HG02970 (cell line): ENCODE measurements around the gene BMPER.

Source experiments
- ATAC-seq: cut with Tn5 transposase; IDR thresholded peaks from one replicate; pipeline ENCODE4 v1.9.1; 2021; ENCODE audit warnings: mild to moderate bottlenecking, moderate library complexity, moderate number of reproducible peaks; ENCODE audit not compliant: unreplicated experiment, low FRiP score

The BMPER gene

GRCh38 chr7:33919449-33919848 lies 14.1 kb downstream of the BMPER start:
- no peak for ATAC-seq

GRCh38 chr7:33921216-33921938 lies 16.0 kb downstream of the BMPER start:
- no peak for ATAC-seq

DNA sequence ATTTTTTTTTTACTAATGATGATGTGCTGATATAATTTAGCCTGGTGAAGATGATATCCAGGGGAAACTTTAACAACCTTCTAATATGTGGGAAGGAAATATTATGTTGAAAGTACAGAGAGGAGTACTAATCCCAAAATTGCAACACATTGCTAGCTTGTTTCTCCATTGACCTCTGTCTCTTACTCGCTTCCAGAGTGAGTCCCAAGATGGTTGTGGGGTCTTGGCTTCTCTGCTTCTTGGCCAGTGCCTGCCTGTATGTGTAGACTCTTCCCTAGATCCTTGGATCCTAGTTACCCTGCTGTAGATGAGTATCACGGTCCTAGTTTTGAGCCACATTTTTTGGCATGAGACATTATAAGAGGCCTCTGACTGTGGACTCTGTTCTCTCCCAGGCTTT lies 17.5 kb downstream of the BMPER start:
- no peak for ATAC-seq

DNA sequence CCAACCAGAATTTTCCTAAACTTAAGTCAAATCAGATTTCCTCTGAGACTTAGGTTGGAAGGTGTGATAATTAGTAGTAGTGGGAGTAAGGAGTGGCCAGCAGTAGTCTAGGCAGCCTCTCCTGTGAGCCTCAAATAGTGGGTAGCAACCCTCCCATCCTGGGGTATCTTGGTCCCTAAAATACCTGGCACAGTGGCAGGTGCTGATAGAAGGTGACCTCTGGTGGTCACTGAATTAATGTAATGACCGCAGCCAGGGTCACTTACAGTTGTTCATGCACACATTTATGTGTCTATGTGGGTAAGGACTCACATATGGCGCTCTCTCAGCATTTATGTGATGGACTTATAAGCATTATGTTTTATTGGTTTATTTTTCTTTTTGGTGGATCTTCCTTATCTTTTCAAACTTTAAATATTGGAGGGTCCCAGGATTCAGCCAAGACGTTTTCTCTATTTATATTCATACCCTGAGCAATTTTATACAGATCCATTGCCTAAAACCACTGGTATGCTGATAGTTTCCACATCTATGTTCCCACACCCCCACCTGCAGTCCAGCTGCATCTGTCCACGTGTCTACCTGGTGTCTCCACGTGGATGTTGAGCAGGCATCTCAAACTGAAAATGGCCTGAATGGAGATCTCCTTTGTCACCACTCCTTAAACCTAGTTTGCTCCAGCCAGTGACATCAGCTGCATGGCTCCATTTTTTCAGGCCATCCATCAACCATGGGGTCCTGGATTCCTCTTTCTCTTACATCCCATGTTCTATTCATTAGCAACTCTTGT lies 18.3 kb downstream of the BMPER start:
- ATAC-seq = no peak

- ATAC-seq = no peak
Observed at GRCh38 chr7:33926535-33926934, 21.2 kb downstream of the BMPER start.

GRCh38 chr7:33928986-33929385 lies 23.6 kb downstream of the BMPER start:
- no peak for ATAC-seq

- no peak for ATAC-seq
Observed at GRCh38 chr7:33932221-33932620, 26.9 kb downstream of the BMPER start.

GRCh38 chr7:33932832-33933468 lies 27.6 kb downstream of the BMPER start:
- ATAC-seq = peak; percentile 78

GRCh38 chr7:33933611-33934281 lies 28.4 kb downstream of the BMPER start:
- no peak for ATAC-seq

DNA sequence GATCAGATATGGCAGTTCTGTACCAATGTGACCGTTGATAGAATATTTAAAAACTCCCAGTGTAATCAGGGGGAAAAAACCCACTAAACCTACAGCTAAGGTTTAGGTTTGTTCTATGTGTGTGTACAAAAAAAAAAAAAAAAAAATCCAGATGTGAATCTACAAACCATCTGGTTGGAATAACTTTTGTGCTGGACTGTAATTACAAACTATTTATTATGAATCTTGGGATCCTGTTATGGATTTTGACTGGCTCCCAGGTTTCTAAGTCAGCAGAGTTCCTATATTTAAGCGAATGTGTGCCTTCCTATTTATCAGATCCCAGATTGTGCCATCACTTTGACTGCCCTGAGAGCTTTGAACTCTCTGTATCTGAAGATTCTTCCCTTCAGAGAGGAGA lies 29.1 kb downstream of the BMPER start:
- no peak for ATAC-seq

DNA sequence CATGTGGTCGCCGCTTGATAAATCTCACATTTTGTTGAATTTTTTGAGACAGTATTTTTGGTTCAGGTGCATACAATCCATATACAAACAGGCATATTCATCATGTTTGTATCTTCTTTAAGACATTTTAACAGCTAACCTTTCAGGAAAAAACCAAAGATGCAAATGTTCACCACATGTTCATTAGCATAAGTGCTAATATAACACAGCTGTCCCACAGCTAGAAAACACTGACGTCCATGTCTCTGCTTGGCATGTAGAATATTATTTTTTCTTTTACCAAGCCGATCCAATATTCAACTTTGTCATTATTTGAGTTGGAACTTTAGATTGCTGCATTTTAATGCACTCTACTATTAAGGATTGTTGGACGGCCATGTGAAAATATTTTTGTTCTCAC lies 31.2 kb downstream of the BMPER start:
- ATAC-seq = no peak

- ATAC-seq = no peak
Observed at GRCh38 chr7:33937871-33938270, 32.5 kb downstream of the BMPER start.

DNA sequence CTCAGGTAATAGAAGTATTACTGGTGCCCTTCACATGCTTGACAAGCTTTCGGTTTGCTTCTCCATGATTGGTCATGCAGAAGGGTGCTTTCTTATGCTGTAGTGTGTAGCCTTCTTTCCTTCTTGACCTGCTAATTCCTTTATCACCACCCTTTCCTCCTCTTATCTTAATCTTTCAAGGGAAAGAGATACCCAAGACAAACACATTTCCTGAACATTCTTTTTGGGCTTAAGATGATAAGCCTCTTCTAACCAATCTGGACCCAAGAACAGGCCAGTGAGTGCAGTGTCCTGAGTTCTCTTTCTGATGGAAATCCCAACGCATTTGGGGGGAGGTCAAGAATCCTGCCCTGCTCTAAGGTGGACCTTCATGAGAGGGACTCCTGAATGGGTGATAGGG lies 33.8 kb downstream of the BMPER start:
- no peak for ATAC-seq

DNA sequence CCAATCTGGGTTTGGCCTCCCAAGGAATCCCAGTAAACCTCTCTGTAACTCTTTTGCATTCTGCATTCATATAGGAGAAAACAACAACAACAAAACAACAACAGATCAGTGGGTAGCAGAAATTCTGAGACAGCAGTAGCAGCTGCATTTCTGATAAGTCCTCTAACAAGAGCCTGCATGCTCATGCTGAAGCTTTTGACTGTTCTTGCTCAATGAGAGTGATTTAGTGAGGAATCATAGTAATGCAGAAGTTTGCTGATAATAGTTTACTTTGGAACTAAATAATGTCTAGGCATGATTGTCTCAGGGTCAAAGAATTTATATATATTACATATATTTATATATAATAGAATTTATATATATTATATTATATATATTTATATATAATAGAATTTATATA lies 35.2 kb downstream of the BMPER start:
- ATAC-seq = no peak

GRCh38 chr7:33941418-33941817 lies 36.1 kb downstream of the BMPER start:
- no peak for ATAC-seq

DNA sequence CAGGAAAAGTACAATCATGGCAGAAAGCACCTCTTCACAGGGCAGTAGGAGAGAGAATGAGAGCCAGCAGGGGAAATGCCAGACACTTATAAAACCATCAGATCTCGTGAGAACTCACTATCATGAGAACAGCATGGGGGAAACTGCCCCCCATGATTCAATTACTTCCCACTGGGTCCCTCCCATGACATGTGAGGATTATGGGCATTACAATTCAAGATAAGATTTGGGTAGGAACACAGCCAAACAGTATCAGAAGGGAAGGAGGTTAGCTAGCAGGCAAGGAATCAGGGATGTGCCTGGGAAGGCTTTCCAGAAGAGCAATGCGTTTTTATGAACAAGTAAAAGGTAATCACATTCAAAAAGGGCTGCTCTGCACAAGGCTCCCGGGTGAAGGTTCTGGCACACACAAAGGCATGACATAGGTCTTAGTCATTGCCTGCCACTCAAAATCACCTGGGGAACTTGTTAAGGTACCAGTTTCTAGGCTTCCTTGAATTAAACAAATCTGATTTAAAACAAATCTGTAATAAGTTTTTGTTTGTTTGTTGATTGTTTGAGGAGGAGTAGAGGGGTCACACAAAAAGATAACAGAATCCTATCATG lies 40.9 kb downstream of the BMPER start:
- ATAC-seq = no peak

GRCh38 chr7:33950047-33950714 lies 44.8 kb downstream of the BMPER start:
- ATAC-seq = no peak

DNA sequence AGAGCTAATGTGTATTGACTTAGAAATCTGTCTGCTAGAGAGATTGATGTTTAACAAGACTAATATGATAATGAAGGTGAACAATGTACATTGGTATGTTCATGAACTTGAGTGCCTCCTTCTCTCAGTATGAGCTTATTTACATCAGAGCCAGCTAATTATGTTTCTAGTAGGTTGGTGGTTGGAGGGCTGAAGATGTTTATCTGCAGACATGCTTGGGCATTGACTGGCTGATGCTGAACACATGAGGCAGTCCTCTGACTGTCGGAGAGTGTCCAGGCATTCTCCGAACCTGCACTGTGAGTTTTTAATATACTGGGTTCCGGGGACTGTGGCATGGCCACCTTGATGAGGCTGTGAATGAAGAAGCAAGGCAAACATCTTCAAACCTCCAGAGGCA lies 47.5 kb downstream of the BMPER start:
- no peak for ATAC-seq

- no peak for ATAC-seq
Observed at GRCh38 chr7:33958104-33958503, 52.8 kb downstream of the BMPER start.

DNA sequence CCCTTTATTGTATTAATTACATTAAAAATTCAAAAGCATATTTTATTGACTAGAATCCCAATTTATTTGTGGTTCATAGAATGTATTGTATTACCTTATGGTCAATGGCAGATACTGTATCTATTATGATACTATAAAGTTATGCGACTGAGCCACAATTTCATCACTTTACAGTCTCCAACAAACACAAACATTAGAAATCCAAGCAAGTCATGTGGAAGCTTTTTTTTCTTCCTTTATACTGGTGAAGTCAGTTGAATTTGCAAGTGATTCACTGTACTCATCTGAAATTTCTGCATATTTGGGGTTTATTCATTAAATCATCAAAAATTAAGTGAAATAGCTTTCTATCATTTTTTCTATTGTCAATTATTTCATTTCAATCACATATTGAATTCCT lies 54.3 kb downstream of the BMPER start:
- no peak for ATAC-seq
